HepG2 (cell line): ENCODE results near the gene PPP1R2C. TPM values are rescaled to one million over a fixed set of nuclear protein-coding genes. Genes with fewer than 3 reads are reported as not detected.

Experiments used
- ATAC-seq: fragments of 200-7000 bp; cut with Tn5 transposase; 3 replicates; pipeline ENCODE4 v1.9.1; 2020; ENCODE audit warnings: mild to moderate bottlenecking, moderate library complexity
- BruUV-seq: library from RNA; stranded (reverse); fragments of 400-500 nt; replicated peaks from 2 replicates; lab custom pipeline; 2021; lab: Mats Ljungman, UMichigan
- CTCF ChIA-PET: fragments of 300-600 bp; formaldehyde crosslinking; extraction: SDS; loops from one replicate; lab custom pipeline; 2021; ENCODE audit warnings: low total read pairs, inconsistent platforms, low intra/inter-chr PET ratio; lab: Yijun Ruan, JAX
- POLR2A ChIA-PET: fragments of 350-600 bp; sonication (Branson Sonifier 250); formaldehyde crosslinking; loops from one replicate; lab custom pipeline; 2020; ENCODE audit warnings: antibody characterized with exemption, inconsistent platforms; lab: Yijun Ruan, JAX
- DNase-seq: peaks from one replicate; pipeline ENCODE4 v3.0.0-alpha.2; 2015; ENCODE audit warnings: low spot score
- FAIRE-seq: peaks from 3 replicates; lab custom pipeline; 2011; peaks lifted over from hg19 to GRCh38; lab: Jason Lieb, UNC
- H2AFZ ChIP-seq: one replicate; pipeline ENCODE4 v1.6.1; 2011; ENCODE audit warnings: low read length, inconsistent platforms
- H3K27ac ChIP-seq: fragments of 300-600 bp; 3 replicates; pipeline ENCODE4 v1.8.0; 2011; ENCODE audit warnings: mixed run types, mild to moderate bottlenecking, mixed read lengths, low read length, inconsistent platforms; ENCODE audit not compliant: insufficient read depth; ENCODE audit errors: extremely low read length
- H3K27me3 ChIP-seq, 2 experiments: fragments of 200-600 bp in 1 of 2; 2 replicates in 1 of 2; 3 replicates in 1 of 2; pipeline versions ENCODE4 v1.6.0 to v1.8.0; 2011; ENCODE audit warnings: low read length in 2 of 2, mild to moderate bottlenecking in 2 of 2, moderate library complexity in 2 of 2, inconsistent platforms in 1 of 2; ENCODE audit not compliant: insufficient read depth in 2 of 2, control insufficient read depth in 1 of 2
- H3K36me3 ChIP-seq, 2 experiments: fragments of 200-600 bp in 1 of 2; replicated peaks in 1 of 2; 2 replicates in 1 of 2; 3 replicates in 1 of 2; pipeline versions ENCODE4 v1.5.1 to v1.8.0; 2011; ENCODE audit warnings: low read length in 2 of 2, inconsistent platforms in 1 of 2; ENCODE audit not compliant: insufficient read depth in 2 of 2, control insufficient read depth in 1 of 2
- H3K4me1 ChIP-seq: 2 replicates; pipeline ENCODE4 v1.5.1; 2012; ENCODE audit warnings: low read length, inconsistent platforms; ENCODE audit not compliant: insufficient read depth
- H3K4me2 ChIP-seq: 2 replicates; pipeline ENCODE4 v1.6.0; 2011; ENCODE audit warnings: low read depth, low read length, inconsistent platforms
- H3K4me3 ChIP-seq, 3 experiments: fragments of 200-600 bp in 1 of 3; sonication (generic), shearing (Covaris generic) in 1 of 3; replicated peaks in 1 of 3; 2 replicates each; pipeline ENCODE4 v1.5.1; 2011 to 2016; ENCODE audit warnings: low read length in 3 of 3, inconsistent platforms in 2 of 3, low read depth in 2 of 3, mild to moderate bottlenecking in 2 of 3, control low read depth in 1 of 3, mixed read lengths in 1 of 3; ENCODE audit not compliant: insufficient read depth in 1 of 3
- H3K79me2 ChIP-seq: one replicate; pipeline ENCODE4 v1.6.1; 2011; ENCODE audit warnings: low read length, inconsistent platforms; ENCODE audit not compliant: insufficient read depth
- H3K9ac ChIP-seq: 2 replicates; pipeline ENCODE4 v1.6.0; 2011; ENCODE audit warnings: mild to moderate bottlenecking, low read depth, low read length, inconsistent platforms; ENCODE audit not compliant: insufficient read depth
- H3K9me3 ChIP-seq: 2 replicates; pipeline ENCODE4 v1.5.1; 2012; ENCODE audit warnings: mild to moderate bottlenecking, low read length
- H4K20me1 ChIP-seq: 2 replicates; pipeline ENCODE4 v1.6.0; 2011; ENCODE audit warnings: inconsistent platforms, mild to moderate bottlenecking, low read length, moderate library complexity; ENCODE audit not compliant: insufficient read depth
- ADNP ChIP-seq: sonication (generic); formaldehyde crosslinking; IDR thresholded peaks from 2 replicates; pipeline ENCODE4 v1.4.0; 2020; ENCODE audit warnings: missing genetic modification reagents
- EP300 ChIP-seq, 3 experiments: sonication (generic) in 1 of 3; formaldehyde crosslinking in 1 of 3; IDR thresholded peaks; 2 replicates each; pipeline versions ENCODE4 v1.5.1 to v1.6.1; 2011 to 2020; ENCODE audit warnings: low read depth in 2 of 3, low read length in 2 of 3, borderline replicate concordance in 1 of 3, improper control_type of control experiment in 1 of 3, mild to moderate bottlenecking in 1 of 3, missing genetic modification reagents in 1 of 3, moderate library complexity in 1 of 3
- ETV5 ChIP-seq: IDR thresholded peaks from 2 replicates; pipeline ENCODE4 v1.6.1; 2018; ENCODE audit warnings: missing biosample characterization, missing genetic modification reagents, inconsistent platforms, borderline replicate concordance
- TBL1XR1 ChIP-seq: fragments of 150-350 bp; IDR thresholded peaks from 2 replicates; pipeline ENCODE4 v1.6.1; 2014; ENCODE audit warnings: borderline replicate concordance, low read length; ENCODE audit not compliant: partially characterized antibody
- ZGPAT ChIP-seq: IDR thresholded peaks from 2 replicates; pipeline ENCODE4 v1.6.1; 2016; ENCODE audit warnings: mild to moderate bottlenecking
- ZNF577 ChIP-seq: sonication (generic); formaldehyde crosslinking; IDR thresholded peaks from 2 replicates; pipeline ENCODE4 v1.4.0; 2020; ENCODE audit warnings: mild to moderate bottlenecking, low read depth, missing genetic modification reagents, borderline replicate concordance
- ZNF749 ChIP-seq: sonication (generic); formaldehyde crosslinking; IDR thresholded peaks from 2 replicates; pipeline ENCODE4 v1.8.0; 2022; ENCODE audit warnings: mild to moderate bottlenecking, missing genetic modification reagents, moderate library complexity, borderline replicate concordance
- WGBS: methylation state at CpG from one replicate; pipeline ENCODE4 v1.1.6; 2017; ENCODE audit warnings: low lambda C conversion rate; 5-methylcytosine and 5-hydroxymethylcytosine counted together
- in situ Hi-C: cut with HindIII; loops from 2 replicates; pipeline ENCODE4 v1.10.0; 2017; ENCODE audit warnings: low pct_unique_long_range_greater_than_20kb; ENCODE audit not compliant: extremely low pct_ligation_motif_present
- intact Hi-C: fragments of 100-400 bp; cut with micrococcal nuclease; formaldehyde crosslinking; loops from one replicate; pipeline ENCODE4 v1.10.0; 2022; ENCODE audit not compliant: unreplicated experiment
- polyA plus RNA-seq, 8 experiments: library from polyadenylated mRNA; depleted of rRNA in 3 of 8; stranded (reverse) in 7 of 8; unstranded in 1 of 8; fragments of >200 nt; fragmentation: Illumina TruSeq in 4 of 8; extraction: Trizol in 4 of 8; gene quantifications; 2 replicates each; pipeline versions ENCODE4 v1.2.1 to v1.2.3, GENCODE V29; 2011 to 2016; ENCODE audit warnings: low read depth in 4 of 8, missing spikeins in 1 of 8, mixed read lengths in 1 of 8; ENCODE audit not compliant: insufficient read depth in 1 of 8
- total RNA-seq, 5 experiments: library from RNA; depleted of rRNA; stranded (reverse); fragments of >200 nt; fragmentation: Illumina TruSeq; extraction: Trizol; gene quantifications; 2 replicates each; pipeline ENCODE4 v1.2.3, GENCODE V29; 2016; ENCODE audit warnings: low read depth in 1 of 5
- TF ChIP-seq, protein P1 (sequence below): sonication (generic); formaldehyde crosslinking; IDR thresholded peaks from 2 replicates; pipeline ENCODE4 v1.9.0; 2021; ENCODE audit warnings: missing genetic modification reagents, mild to moderate bottlenecking, borderline replicate concordance
- TF ChIP-seq, protein P2 (sequence below), 2 experiments: fragments of 450-650 bp in 1 of 2; sonication (generic) in 1 of 2; formaldehyde crosslinking in 1 of 2; IDR thresholded peaks; 2 replicates each; pipeline versions ENCODE4 v1.6.1 to v1.8.0; 2016 to 2022; ENCODE audit warnings: antibody characterized with exemption in 1 of 2, mild to moderate bottlenecking in 1 of 2, missing genetic modification reagents in 1 of 2

PPP1R2C gene
- total and polyA plus RNA-seq, 2 of the 13 experiments (the other 11 are each of a cell fraction or from before 2014, with no cell fraction given), result not detected

DNA sequence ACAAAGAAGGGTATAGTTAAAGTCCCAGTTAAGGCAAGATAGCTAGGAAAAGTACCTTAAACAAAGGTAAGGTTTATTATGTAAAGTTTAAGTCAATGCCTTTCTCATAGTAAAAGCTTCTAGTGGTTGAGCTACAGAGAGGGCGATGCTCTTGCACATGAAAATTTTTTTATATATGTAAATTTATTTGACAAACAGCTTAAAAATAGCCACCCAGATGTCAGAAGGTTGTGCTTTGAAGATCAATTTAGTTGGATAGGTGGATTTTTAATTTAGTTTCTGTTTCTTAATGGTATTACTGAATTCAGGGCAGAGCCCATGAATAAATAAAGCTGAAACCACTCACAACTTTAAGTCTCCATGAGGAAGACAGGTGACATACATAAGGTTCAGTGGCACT is 29.4 kb upstream of the PPP1R2C start (continued):
- TF ChIP-seq, protein P1, sequence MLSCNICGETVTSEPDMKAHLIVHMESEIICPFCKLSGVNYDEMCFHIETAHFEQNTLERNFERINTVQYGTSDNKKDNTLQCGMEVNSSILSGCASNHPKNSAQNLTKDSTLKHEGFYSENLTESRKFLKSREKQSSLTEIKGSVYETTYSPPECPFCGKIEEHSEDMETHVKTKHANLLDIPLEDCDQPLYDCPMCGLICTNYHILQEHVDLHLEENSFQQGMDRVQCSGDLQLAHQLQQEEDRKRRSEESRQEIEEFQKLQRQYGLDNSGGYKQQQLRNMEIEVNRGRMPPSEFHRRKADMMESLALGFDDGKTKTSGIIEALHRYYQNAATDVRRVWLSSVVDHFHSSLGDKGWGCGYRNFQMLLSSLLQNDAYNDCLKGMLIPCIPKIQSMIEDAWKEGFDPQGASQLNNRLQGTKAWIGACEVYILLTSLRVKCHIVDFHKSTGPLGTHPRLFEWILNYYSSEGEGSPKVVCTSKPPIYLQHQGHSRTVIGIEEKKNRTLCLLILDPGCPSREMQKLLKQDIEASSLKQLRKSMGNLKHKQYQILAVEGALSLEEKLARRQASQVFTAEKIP (CRISPR knock-in tag), result no peak
- TF ChIP-seq TBL1XR1 (no peak), ADNP (CRISPR knock-in tag) (no peak), ETV5 (CRISPR knock-in tag) (no peak), ZNF749 (CRISPR knock-in tag) (no peak)
- TF ChIP-seq, all 625 proteins: peak for 0

- no TSS peak for BruUV-seq
- no peak for DNase-seq
- H2AFZ ChIP-seq, result no peak overlapping the region
- H3K4me2 ChIP-seq, result no peak overlapping the region
- intact Hi-C loops, result no loop called here
- H3K9me3 ChIP-seq, result no peaks in the 10 kb centered on the region
- H3K4me3 ChIP-seq, result no peak overlapping the region
- ATAC-seq, result no peak
- FAIRE-seq, result no peak
- ChIA-PET CTCF (no interaction called here), POLR2A (no interaction called here)
- no peaks in the 10 kb centered on the region for H4K20me1 ChIP-seq
- WGBS, result 0% methylated on average over 2 of the region's 2 CpGs
- H3K27ac ChIP-seq, result no peak overlapping the region
- H3K4me1 ChIP-seq, result no peaks in the 10 kb centered on the region
- H3K36me3 ChIP-seq, result no peaks in the 10 kb centered on the region
- H3K9ac ChIP-seq, result no peak overlapping the region
- H3K27me3 ChIP-seq, result no peaks in the 10 kb centered on the region
- in situ Hi-C loops, result no loop called here
- H3K79me2 ChIP-seq, result no peaks in the 10 kb centered on the region
- TF ChIP-seq ZNF577 (CRISPR knock-in tag) (no peak), ZGPAT (CRISPR knock-in tag) (no peak), EP300 (IDR thresholded peaks at IDR 0.05; ENCODE audit: low read depth in 2 of 2, low read length in 2 of 2) (no peak), EP300 (CRISPR knock-in tag; IDR thresholded peaks at IDR 0.05; ENCODE audit: borderline replicate concordance) (no peak)
- TF ChIP-seq, protein P2, sequence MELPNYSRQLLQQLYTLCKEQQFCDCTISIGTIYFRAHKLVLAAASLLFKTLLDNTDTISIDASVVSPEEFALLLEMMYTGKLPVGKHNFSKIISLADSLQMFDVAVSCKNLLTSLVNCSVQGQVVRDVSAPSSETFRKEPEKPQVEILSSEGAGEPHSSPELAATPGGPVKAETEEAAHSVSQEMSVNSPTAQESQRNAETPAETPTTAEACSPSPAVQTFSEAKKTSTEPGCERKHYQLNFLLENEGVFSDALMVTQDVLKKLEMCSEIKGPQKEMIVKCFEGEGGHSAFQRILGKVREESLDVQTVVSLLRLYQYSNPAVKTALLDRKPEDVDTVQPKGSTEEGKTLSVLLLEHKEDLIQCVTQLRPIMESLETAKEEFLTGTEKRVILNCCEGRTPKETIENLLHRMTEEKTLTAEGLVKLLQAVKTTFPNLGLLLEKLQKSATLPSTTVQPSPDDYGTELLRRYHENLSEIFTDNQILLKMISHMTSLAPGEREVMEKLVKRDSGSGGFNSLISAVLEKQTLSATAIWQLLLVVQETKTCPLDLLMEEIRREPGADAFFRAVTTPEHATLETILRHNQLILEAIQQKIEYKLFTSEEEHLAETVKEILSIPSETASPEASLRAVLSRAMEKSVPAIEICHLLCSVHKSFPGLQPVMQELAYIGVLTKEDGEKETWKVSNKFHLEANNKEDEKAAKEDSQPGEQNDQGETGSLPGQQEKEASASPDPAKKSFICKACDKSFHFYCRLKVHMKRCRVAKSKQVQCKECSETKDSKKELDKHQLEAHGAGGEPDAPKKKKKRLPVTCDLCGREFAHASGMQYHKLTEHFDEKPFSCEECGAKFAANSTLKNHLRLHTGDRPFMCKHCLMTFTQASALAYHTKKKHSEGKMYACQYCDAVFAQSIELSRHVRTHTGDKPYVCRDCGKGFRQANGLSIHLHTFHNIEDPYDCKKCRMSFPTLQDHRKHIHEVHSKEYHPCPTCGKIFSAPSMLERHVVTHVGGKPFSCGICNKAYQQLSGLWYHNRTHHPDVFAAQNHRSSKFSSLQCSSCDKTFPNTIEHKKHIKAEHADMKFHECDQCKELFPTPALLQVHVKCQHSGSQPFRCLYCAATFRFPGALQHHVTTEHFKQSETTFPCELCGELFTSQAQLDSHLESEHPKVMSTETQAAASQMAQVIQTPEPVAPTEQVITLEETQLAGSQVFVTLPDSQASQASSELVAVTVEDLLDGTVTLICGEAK (IDR thresholded peaks at IDR 0.05), result no peak
- TF ChIP-seq, protein P2 (CRISPR knock-in tag; IDR thresholded peaks at IDR 0.05), result no peak
Measured at GRCh38 chrX:42804524-42804923, 26.6 kb upstream of the PPP1R2C start.
